Measurements from ENCODE around the gene CLEC19A.

DNA sequence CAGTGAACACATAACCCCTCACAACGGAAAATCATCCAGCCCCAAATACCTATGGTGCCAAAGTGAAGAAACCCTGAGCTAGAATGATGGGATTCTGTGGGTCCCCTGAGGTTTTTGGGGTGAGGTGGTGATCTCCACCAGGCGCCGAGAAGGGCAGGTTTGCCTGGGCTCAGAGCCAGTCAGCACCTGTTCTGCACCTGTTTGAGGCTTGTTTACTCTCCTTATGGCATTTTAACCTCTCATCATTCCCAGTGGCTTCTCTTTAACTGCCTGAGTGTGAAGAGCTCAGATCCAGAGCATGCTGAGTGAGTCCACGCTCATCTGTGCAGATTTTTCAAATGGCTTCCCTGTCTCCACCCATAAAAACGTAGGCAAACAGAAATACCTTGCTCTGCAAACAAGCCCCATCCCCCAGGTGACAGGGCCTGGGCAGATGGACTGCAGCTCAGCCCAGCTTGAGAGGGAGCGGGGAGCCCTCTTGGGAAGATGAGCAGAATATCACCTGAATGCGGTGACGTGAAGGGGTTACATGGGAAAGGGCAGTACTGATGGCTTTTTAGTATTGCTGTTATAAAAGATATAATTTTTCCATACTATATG lies 40.1 kb upstream of the CLEC19A start:
- TF ChIP-seq, protein P1, sequence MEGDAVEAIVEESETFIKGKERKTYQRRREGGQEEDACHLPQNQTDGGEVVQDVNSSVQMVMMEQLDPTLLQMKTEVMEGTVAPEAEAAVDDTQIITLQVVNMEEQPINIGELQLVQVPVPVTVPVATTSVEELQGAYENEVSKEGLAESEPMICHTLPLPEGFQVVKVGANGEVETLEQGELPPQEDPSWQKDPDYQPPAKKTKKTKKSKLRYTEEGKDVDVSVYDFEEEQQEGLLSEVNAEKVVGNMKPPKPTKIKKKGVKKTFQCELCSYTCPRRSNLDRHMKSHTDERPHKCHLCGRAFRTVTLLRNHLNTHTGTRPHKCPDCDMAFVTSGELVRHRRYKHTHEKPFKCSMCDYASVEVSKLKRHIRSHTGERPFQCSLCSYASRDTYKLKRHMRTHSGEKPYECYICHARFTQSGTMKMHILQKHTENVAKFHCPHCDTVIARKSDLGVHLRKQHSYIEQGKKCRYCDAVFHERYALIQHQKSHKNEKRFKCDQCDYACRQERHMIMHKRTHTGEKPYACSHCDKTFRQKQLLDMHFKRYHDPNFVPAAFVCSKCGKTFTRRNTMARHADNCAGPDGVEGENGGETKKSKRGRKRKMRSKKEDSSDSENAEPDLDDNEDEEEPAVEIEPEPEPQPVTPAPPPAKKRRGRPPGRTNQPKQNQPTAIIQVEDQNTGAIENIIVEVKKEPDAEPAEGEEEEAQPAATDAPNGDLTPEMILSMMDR (IDR thresholded peaks at IDR 0.05 in 4 of 5, conservative IDR thresholded peaks at IDR 0.05 in 1 of 5): no peak
- no peak for TF ChIP-seq POLR2A (IDR thresholded peaks at IDR 0.05)
